WERI-Rb-1 (cell line): ENCODE measurements around the gene TMEM204.

Experiments
- DNase-seq: peaks from one replicate; pipeline ENCODE4 v3.0.0-alpha.2; 2020
- H3K27ac ChIP-seq: fragments of 250-450 bp; sonication (Bioruptor Pico); 2 replicates; pipeline ENCODE4 v1.5.1; 2020; ENCODE audit warnings: mild to moderate bottlenecking, moderate library complexity
- H3K27me3 ChIP-seq: fragments of 250-450 bp; sonication (Bioruptor Pico); 2 replicates; pipeline ENCODE4 v1.5.1; 2021; ENCODE audit warnings: mild to moderate bottlenecking, low read depth, moderate library complexity; ENCODE audit not compliant: insufficient read depth, severe bottlenecking
- H3K36me3 ChIP-seq: fragments of 250-450 bp; sonication (Bioruptor Pico); 2 replicates; pipeline ENCODE4 v1.5.1; 2020; ENCODE audit warnings: mild to moderate bottlenecking, moderate library complexity
- H3K4me3 ChIP-seq: 2 replicates; pipeline ENCODE4 v1.5.1; 2011; ENCODE audit warnings: low read depth, mild to moderate bottlenecking, control low read depth, low read length
- H3K9me3 ChIP-seq: fragments of 250-450 bp; sonication (Bioruptor Pico); 2 replicates; pipeline ENCODE4 v1.5.1; 2021; ENCODE audit warnings: mild to moderate bottlenecking, moderate library complexity; ENCODE audit not compliant: severe bottlenecking
- CTCF ChIP-seq: IDR thresholded peaks from 2 replicates; pipeline ENCODE4 v1.5.1; 2011; ENCODE audit warnings: low read depth, mild to moderate bottlenecking, control low read depth, inconsistent platforms, low read length

Gene TMEM204

GRCh38 chr16:1528921-1529537, 4.4 kb upstream of the TMEM204 start:
- Histone ChIP-seq H3K36me3 (no peaks in the 10 kb centered on the region; the same call in 1 of the 2 replicates), H3K27me3 (no peaks in the 10 kb centered on the region), H3K9me3 (no peaks in the 10 kb centered on the region), H3K27ac (no peak overlapping the region), H3K4me3 (no peak overlapping the region)
- no peak for DNase-seq
- no peak for TF ChIP-seq CTCF

GRCh38 chr16:1530349-1530882, 3.0 kb upstream of the TMEM204 start:
- DNase-seq, result no peak
- H3K36me3 ChIP-seq, result no peaks in the 10 kb centered on the region; the same call in 1 of the 2 replicates
- H3K4me3 ChIP-seq, result no peak overlapping the region
- H3K27me3 ChIP-seq, result no peaks in the 10 kb centered on the region
- no peaks in the 10 kb centered on the region for H3K9me3 ChIP-seq
- H3K27ac ChIP-seq, result no peak overlapping the region
- no peak for TF ChIP-seq CTCF

GRCh38 chr16:1530883-1531637, 2.4 kb upstream of the TMEM204 start:
- Histone ChIP-seq H3K9me3 (no peaks in the 10 kb centered on the region), H3K36me3 (no peaks in the 10 kb centered on the region; the same call in 1 of the 2 replicates), H3K4me3 (no peak overlapping the region), H3K27ac (no peak overlapping the region), H3K27me3 (no peaks in the 10 kb centered on the region)
- no peak for DNase-seq
- TF ChIP-seq CTCF, result no peak

GRCh38 chr16:1531638-1531910, 1.9 kb upstream of the TMEM204 start:
- no peak overlapping the region for H3K27ac ChIP-seq
- no peak for TF ChIP-seq CTCF
- H3K4me3 ChIP-seq, result no peak overlapping the region
- H3K9me3 ChIP-seq, result no peaks in the 10 kb centered on the region
- no peaks in the 10 kb centered on the region; the same call in 1 of the 2 replicates for H3K36me3 ChIP-seq
- no peak for DNase-seq
- H3K27me3 ChIP-seq, result no peaks in the 10 kb centered on the region

- no peak for DNase-seq
- H3K27ac ChIP-seq, result no peak overlapping the region
- no peak overlapping the region for H3K4me3 ChIP-seq
- no peaks in the 10 kb centered on the region; the same call in 1 of the 2 replicates for H3K36me3 ChIP-seq
- no peak for TF ChIP-seq CTCF
- H3K27me3 ChIP-seq, result no peaks in the 10 kb centered on the region
- H3K9me3 ChIP-seq, result no peaks in the 10 kb centered on the region
Measured at GRCh38 chr16:1532081-1532760, 1.2 kb upstream of the TMEM204 start.
